Stimulated activated CD8-positive, alpha-beta memory T cell treated with anti-CD3 and anti-CD28 coated beads, Interleukin-15, amount 100 ng/mL, for 48 hours (primary cell): Measurements from ENCODE around the gene ZBTB38.

ENCODE experiments used
- DNase-seq, 2 donors: peaks; one replicate each; pipeline ENCODE4 v3.0.0-alpha.2; 2020; ENCODE audit warnings: low read depth in 2 of 2

ZBTB38 gene

DNA sequence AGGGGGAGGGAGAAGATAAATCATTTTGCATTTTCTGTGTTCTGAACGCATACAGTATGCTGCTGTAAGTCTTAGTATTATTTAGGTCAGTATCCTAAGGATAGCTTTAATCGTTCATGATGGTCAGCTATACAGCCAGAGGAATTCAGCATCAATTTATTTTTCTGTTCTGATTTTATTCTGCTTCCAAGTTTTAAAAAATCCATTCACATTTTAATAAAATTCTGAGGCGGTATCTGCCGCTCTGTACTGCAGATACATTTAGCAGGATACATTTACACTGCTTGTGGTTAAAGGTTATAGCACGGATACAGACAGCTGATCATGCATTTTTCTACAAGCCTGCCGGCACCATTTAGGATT is 17.8 kb downstream of the ZBTB38 start:
- no peak for DNase-seq

- no peak for DNase-seq
Measured at GRCh38 chr3:141386611-141387111, 18.4 kb downstream of the ZBTB38 start.

- no peak for DNase-seq
Measured at GRCh38 chr3:141387516-141387915, 19.2 kb downstream of the ZBTB38 start.

GRCh38 chr3:141388395-141388794 is 20.1 kb downstream of the ZBTB38 start:
- no peak for DNase-seq

DNA sequence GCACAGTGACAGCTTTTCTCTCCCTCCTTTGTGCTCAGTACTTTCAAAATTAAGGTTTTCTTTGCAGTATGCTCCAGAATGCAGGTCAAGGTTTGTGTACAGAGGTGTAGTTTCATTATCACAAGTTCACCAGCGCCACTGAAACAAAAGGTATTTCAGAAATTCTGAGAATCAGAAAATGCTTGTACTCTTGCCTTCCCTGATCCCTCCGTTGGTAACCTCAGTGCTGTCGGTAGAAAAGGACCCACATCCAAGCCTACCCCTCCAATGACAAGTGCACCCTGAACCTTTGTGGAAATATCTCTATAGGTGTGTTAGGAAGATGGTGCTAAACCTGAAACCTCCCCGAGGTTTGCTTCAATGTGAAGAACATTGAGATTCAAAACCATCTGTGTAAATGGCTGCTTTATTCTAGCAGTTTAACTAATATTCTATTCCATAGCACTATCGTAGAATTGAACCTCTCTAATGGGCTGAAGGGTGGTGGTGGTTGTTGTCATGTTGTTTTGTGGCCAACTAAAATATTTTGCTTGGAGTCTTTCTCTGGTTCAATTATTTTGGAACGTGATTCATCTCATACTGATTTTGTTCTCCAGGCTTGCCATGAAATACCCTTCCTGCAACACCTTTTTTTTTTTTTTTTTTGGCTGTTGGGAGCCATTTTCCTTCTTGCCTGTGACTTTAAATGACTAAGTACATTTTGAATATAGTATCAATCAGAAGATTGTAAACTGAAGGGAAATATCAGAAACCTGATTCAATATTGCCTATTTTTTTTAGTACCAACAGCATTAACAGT is 20.7 kb downstream of the ZBTB38 start:
- DNase-seq: no peak

DNA sequence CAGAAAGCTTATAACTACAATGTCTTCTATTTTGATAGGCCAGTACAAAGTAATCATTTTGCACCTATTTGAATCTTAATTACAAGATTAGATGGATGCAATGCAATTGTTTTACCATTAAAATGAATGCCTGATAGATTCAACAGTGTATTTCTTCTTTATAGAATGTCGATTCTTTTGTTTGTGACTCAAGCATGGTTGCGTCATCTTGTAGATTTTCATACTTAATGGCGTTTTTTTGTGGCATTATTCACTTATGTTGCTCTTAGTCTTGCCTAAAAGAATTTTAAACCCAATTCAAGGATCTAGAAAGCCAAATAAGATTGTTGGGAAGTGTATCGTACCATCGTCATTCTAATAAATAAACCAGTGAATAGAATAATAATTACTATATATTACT is 21.4 kb downstream of the ZBTB38 start:
- no peak for DNase-seq

DNA sequence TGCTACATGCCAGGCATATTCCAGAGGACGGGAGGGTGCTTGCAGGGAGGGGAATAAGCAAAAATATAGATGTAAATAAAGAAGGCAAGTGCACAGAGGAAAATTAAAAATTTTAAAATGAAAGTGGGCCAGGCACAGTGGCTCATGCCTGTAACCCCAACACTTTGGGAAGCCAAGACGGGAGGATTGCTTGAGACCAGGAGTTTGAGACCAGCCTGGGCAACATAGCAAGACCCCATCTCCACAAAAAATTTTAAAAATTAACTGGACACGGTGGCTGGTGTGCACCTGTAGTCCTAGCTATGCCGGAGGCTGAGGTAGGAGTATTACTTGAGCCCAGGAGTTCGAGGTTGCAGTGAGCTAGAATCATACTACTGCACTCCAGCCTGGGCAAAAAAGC is 22.4 kb downstream of the ZBTB38 start:
- DNase-seq: no peak

- DNase-seq: no peak
Measured at GRCh38 chr3:141391298-141391990, 23.1 kb downstream of the ZBTB38 start.

- no peak for DNase-seq
Measured at GRCh38 chr3:141391991-141392316, 23.6 kb downstream of the ZBTB38 start.

- no peak for DNase-seq
Measured at GRCh38 chr3:141392416-141392815, 24.1 kb downstream of the ZBTB38 start.

GRCh38 chr3:141392897-141393734 is 24.8 kb downstream of the ZBTB38 start:
- no peak for DNase-seq

- no peak for DNase-seq
Measured at GRCh38 chr3:141393735-141394076, 25.4 kb downstream of the ZBTB38 start.

DNA sequence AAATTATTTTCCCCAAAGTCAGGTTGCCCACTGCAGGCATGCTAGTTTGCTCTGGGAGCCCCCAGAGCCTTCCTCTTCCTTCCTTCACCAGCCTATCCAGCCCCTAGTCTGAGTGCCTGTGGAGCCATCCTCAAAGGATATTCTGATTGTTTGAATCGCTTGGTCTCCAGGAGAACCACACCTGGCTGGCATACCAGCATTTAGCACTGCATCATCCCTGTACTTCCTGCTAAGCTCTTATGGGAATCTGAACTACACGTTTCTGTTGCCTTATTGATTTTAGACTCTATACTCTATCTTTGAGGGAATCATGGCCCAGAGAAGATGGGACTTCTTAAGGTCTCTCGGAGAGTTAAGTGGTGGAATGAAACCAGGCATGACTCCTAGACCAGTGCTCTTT is 26.3 kb downstream of the ZBTB38 start:
- DNase-seq: no peak

DNA sequence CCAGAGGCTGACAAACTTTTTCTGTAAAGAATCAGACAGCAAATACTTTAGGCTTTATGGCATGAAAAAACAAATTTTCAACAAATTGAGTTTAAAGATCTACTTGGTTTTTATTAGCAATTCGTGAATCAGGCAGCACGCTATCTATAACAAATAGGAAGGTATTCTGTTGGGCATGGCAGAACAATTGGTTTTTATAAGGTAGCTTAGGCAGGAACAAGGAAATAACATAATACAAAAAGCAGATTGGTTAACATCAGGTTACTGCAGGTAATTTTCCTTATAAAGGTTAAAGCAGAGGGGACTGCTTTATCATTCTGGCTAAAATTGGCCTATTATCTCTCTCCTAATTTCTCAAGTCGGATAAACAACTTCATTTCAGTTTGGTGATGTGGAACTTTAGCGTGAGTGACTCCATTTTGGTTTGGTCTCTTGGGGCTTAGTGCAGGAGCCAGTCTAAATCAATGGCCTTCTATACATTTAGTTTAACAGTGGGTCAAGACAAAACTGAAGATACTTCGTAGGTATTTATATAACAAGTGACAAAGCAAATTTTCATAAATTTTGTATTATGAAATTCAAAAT is 26.8 kb downstream of the ZBTB38 start:
- DNase-seq: no peak

DNA sequence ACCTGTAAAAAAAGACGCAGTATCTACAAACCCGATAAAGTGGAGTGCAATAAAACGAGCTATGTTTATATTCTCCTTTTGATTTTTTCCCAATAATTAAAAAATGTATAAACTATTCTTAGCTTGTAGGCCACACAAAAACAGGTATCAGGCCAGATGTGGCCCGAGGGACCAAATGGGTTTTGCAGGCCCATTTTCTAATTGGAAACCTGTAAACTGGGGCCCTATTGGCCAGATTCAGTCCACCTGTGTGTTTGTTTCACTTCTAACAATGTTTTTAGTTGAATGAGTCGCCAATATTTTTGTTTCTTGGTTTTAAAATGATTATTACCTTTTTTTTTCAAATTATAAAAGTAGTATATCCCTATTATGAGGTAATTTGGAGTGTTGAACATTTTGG is 29.7 kb downstream of the ZBTB38 start:
- DNase-seq: no peak

GRCh38 chr3:141399200-141399599 is 30.9 kb downstream of the ZBTB38 start:
- DNase-seq: no peak

- DNase-seq: no peak
Measured at GRCh38 chr3:141400073-141400971, 32.0 kb downstream of the ZBTB38 start.

DNA sequence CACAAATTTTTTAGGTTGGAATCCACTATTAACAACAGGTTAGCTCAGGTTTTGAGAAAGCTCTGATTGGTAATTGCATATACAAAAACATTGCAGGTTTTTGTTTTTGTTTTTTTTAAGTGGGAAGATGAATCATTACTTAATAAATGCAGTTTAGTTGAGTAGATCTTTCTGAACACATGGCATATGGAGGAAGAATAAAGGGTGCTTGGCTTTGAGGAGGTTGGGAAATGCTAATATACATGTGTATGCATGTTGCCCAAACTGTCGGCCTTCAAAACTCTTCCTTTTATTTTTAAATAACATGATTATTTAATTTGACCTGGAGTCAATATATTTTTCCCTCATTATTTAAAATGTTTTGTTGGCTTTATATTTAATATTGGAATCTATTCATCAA is 32.8 kb downstream of the ZBTB38 start:
- DNase-seq: no peak

- peak; percentile 19 to 39 for DNase-seq
Measured at GRCh38 chr3:141401573-141402475, 33.5 kb downstream of the ZBTB38 start.
